ENCODE data around the gene ADM. TPM values are rescaled to one million over a fixed set of nuclear protein-coding genes. Genes with fewer than 3 reads are reported as not detected.

The ADM gene
- total RNA-seq, 1 experiment from 2014 or later = 263 TPM

- 0 out of 2 replicates have a peak, but pooled peaks have one; percentile 19 for TF ChIP-seq TCF7L2 (IDR thresholded peaks at IDR 0.05; ENCODE audit: low read depth, low read length)
- TF ChIP-seq, protein P1, sequence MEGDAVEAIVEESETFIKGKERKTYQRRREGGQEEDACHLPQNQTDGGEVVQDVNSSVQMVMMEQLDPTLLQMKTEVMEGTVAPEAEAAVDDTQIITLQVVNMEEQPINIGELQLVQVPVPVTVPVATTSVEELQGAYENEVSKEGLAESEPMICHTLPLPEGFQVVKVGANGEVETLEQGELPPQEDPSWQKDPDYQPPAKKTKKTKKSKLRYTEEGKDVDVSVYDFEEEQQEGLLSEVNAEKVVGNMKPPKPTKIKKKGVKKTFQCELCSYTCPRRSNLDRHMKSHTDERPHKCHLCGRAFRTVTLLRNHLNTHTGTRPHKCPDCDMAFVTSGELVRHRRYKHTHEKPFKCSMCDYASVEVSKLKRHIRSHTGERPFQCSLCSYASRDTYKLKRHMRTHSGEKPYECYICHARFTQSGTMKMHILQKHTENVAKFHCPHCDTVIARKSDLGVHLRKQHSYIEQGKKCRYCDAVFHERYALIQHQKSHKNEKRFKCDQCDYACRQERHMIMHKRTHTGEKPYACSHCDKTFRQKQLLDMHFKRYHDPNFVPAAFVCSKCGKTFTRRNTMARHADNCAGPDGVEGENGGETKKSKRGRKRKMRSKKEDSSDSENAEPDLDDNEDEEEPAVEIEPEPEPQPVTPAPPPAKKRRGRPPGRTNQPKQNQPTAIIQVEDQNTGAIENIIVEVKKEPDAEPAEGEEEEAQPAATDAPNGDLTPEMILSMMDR (IDR thresholded peaks at IDR 0.05) = no peak
- peak; percentile 91 for TF ChIP-seq POLR2AphosphoS5 (IDR thresholded peaks at IDR 0.05; ENCODE audit: low read depth, low read length)
- TF ChIP-seq SIN3A (IDR thresholded peaks at IDR 0.05; ENCODE audit: borderline replicate concordance, insufficient read depth, low read depth, low read length) = peak; percentile 69
- TF ChIP-seq REST (IDR thresholded peaks at IDR 0.05; ENCODE audit: insufficient read depth in 1 of 2, low read depth in 2 of 2, low read length in 1 of 2) = peak in 1 of 2 experiments; percentile 18; a peak in 1 of 4 replicates
- CTCF ChIA-PET = no interaction called here
- intact Hi-C loops (cut with micrococcal nuclease; ENCODE audit: unreplicated experiment) (no loop called here), in situ Hi-C loops (cut with HindIII; ENCODE audit: low pct_unique_long_range_greater_than_20kb, low sequenced_read_pairs) (no loop called here)
- BruUV-seq (replicated peaks) = no TSS peak
- no peaks in the 10 kb centered on the region for H3K9me3 ChIP-seq (ENCODE audit: control insufficient read depth, insufficient read depth, low read depth, low read length)
- peaks cover 44% of the 10 kb centered on the region for H3K4me1 ChIP-seq (ENCODE audit: control insufficient read depth, insufficient read depth, low read length)
- no peaks in the 10 kb centered on the region for H3K27me3 ChIP-seq (ENCODE audit: control insufficient read depth, insufficient read depth, low read length)
- no peak for DNase-seq (ENCODE audit: low read depth, low spot score)
- peak within 1 kb of the TSS; percentile 67 to 74 for H3K4me3 ChIP-seq (ENCODE audit: low read depth in 2 of 2, low read length in 2 of 2)
- peak; percentile 91 for ATAC-seq
- H3K36me3 ChIP-seq (ENCODE audit: control insufficient read depth, insufficient read depth, low read length) = no peaks in the 10 kb centered on the region; the same call in 1 of the 2 replicates
- POLR2A ChIA-PET = interaction anchor here (0.6 to 1.0 kb wide), 2 partner anchors 9 to 14 kb away, joined by 3 to 5 read pairs; no protein-coding TSS in a partner anchor
- H3K27ac ChIP-seq (ENCODE audit: low read length) = peak within 1 kb of the TSS; percentile 97
Measured at GRCh38 chr11:10293423-10294289, 11.2 kb upstream of the ADM start, which contains the start of gene SBF2. TSS of gene SBF2 (minus strand) at chr11:10294219. CDS start at chr11:10294069, 150 bp downstream.

DNA sequence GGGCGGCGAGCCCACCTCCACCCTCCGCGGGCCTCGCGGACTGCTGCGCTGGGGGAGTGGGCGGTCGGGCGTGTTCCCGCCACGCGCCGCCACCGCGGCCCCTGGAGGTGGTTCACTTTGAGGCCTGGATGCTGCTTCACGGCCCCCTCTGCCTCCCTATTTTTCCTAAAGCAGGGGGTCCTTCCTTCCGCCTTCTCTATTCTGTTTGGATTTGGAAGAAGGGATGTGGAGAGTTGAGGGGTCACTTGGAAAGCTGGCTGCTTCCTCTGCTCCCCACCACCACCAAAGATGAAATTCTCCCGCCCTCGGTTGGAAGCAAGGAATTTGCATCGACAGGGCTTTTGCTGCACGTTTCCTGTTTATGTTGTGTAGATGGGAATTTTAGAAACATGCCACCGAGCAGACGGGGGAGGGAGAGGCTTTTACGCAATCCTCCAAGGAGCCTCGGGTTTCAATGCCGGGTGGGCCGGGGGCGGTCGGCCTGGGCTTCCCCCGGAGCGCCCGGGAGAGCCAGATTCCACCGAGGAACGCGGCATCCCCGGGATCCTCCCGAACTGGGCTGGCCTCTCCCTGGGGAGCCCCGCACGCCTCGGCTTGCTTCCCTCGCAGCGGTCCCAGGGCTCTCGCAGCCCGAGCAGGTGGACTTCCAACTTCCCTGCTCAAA lies 10.5 kb upstream of the ADM start:
- intact Hi-C loops (cut with micrococcal nuclease; ENCODE audit: unreplicated experiment) = no loop called here
- DNase-seq (ENCODE audit: low read depth, low spot score) = no peak
- Histone ChIP-seq H3K27ac (ENCODE audit: low read length) (peak overlapping the region; percentile 97), H3K9me3 (ENCODE audit: control insufficient read depth, insufficient read depth, low read depth, low read length) (no peaks in the 10 kb centered on the region), H3K4me3 (ENCODE audit: low read depth in 2 of 2, low read length in 2 of 2) (peak overlapping the region; percentile 67 to 74), H3K36me3 (ENCODE audit: control insufficient read depth, insufficient read depth, low read length) (no peaks in the 10 kb centered on the region; the same call in 1 of the 2 replicates), H3K27me3 (ENCODE audit: control insufficient read depth, insufficient read depth, low read length) (no peaks in the 10 kb centered on the region), H3K4me1 (ENCODE audit: control insufficient read depth, insufficient read depth, low read length) (peaks cover 46% of the 10 kb centered on the region)
- ChIA-PET CTCF (no interaction called here), POLR2A (no interaction called here)
- TF ChIP-seq, protein P1 (IDR thresholded peaks at IDR 0.05) = no peak
- TF ChIP-seq SIN3A (IDR thresholded peaks at IDR 0.05; ENCODE audit: borderline replicate concordance, insufficient read depth, low read depth, low read length) = peak; percentile 70; the same call in 1 of the 2 replicates
- 0 out of 2 replicates have a peak, but pooled peaks have one; percentile 2 for TF ChIP-seq POLR2AphosphoS5 (IDR thresholded peaks at IDR 0.05; ENCODE audit: low read depth, low read length)
- peak in 1 of 2 experiments; percentile 22; a peak in 1 of 4 replicates for TF ChIP-seq REST (IDR thresholded peaks at IDR 0.05; ENCODE audit: insufficient read depth in 1 of 2, low read depth in 2 of 2, low read length in 1 of 2)
- no peak for TF ChIP-seq TCF7L2 (IDR thresholded peaks at IDR 0.05; ENCODE audit: low read depth, low read length)
- BruUV-seq (replicated peaks) = TSS peak; percentile 81
- in situ Hi-C loops (cut with HindIII; ENCODE audit: low pct_unique_long_range_greater_than_20kb, low sequenced_read_pairs) = no loop called here
- peak; percentile 36 for ATAC-seq

All from Panc1 (cell line).